ENCODE results near the gene CNIH4.
"Not testable (repeated sequence)": the region's sequence is repeated elsewhere in the genome, so short reads cannot be mapped to it uniquely, and the experiment has no call there.

CNIH4 gene

GRCh38 chr1:224333939-224334786 is 22.5 kb upstream of the CNIH4 start:
- TF ChIP-seq ZNF274 (IDR thresholded peaks at IDR 0.05; ENCODE audit: low read depth, low read length) (no peak), YY1 (IDR thresholded peaks at IDR 0.05; ENCODE audit: insufficient read depth, insufficient read length) (no peak), SUZ12 (IDR thresholded peaks at IDR 0.05; ENCODE audit: extremely low read depth, insufficient read depth, insufficient read length) (no peak)
- H3K9ac ChIP-seq (ENCODE audit: insufficient read length, low read depth): no peak overlapping the region
- no peak for DNase-seq (ENCODE audit: low read depth, low spot score)

GRCh38 chr1:224338150-224338838 is 18.4 kb upstream of the CNIH4 start:
- Histone ChIP-seq H3K36me3 (ENCODE audit: insufficient read depth, insufficient read length, low read length) (no peaks in the 10 kb centered on the region), H3K9me3 (ENCODE audit: insufficient read depth, low read length) (peaks cover 28% of the 10 kb centered on the region), H3K9ac (ENCODE audit: insufficient read length, low read depth) (no peak overlapping the region), H3K4me3 (ENCODE audit: insufficient read length, low read depth) (no peak overlapping the region), H3K4me1 (ENCODE audit: insufficient read depth, insufficient read length) (peaks cover 5% of the 10 kb centered on the region), H3K27me3 (ENCODE audit: insufficient read depth, insufficient read length) (no peaks in the 10 kb centered on the region)
- no peak for TF ChIP-seq ZNF274 (IDR thresholded peaks at IDR 0.05; ENCODE audit: low read depth, low read length)
- TF ChIP-seq SUZ12 (IDR thresholded peaks at IDR 0.05; ENCODE audit: extremely low read depth, insufficient read depth, insufficient read length): no peak
- TF ChIP-seq YY1 (IDR thresholded peaks at IDR 0.05; ENCODE audit: insufficient read depth, insufficient read length): no peak
- DNase-seq (ENCODE audit: low read depth, low spot score): no peak

More at GRCh38 chr1:224333939-224334786, 22.5 kb upstream of the CNIH4 start:
- no peaks in the 10 kb centered on the region for H3K36me3 ChIP-seq (ENCODE audit: insufficient read depth, insufficient read length, low read length)
- peaks cover 5% of the 10 kb centered on the region for H3K4me1 ChIP-seq (ENCODE audit: insufficient read depth, insufficient read length)
- no peaks in the 10 kb centered on the region for H3K27me3 ChIP-seq (ENCODE audit: insufficient read depth, insufficient read length)
- H3K9me3 ChIP-seq (ENCODE audit: insufficient read depth, low read length): peaks cover 13% of the 10 kb centered on the region
- no peak overlapping the region for H3K4me3 ChIP-seq (ENCODE audit: insufficient read length, low read depth)

- peaks cover 40% of the 10 kb centered on the region for H3K9me3 ChIP-seq (ENCODE audit: insufficient read depth, low read length)
- no peak overlapping the region for H3K4me3 ChIP-seq (ENCODE audit: insufficient read length, low read depth)
- peak overlapping the region; percentile 73 for H3K9ac ChIP-seq (ENCODE audit: insufficient read length, low read depth)
- H3K4me1 ChIP-seq (ENCODE audit: insufficient read depth, insufficient read length): peaks cover 5% of the 10 kb centered on the region
- TF ChIP-seq YY1 (IDR thresholded peaks at IDR 0.05; ENCODE audit: insufficient read depth, insufficient read length) (no peak), ZNF274 (IDR thresholded peaks at IDR 0.05; ENCODE audit: low read depth, low read length) (no peak), SUZ12 (IDR thresholded peaks at IDR 0.05; ENCODE audit: extremely low read depth, insufficient read depth, insufficient read length) (no peak)
- no peaks in the 10 kb centered on the region for H3K36me3 ChIP-seq (ENCODE audit: insufficient read depth, insufficient read length, low read length)
- H3K27me3 ChIP-seq (ENCODE audit: insufficient read depth, insufficient read length): no peaks in the 10 kb centered on the region
- no peak for DNase-seq (ENCODE audit: low read depth, low spot score)
Measured at GRCh38 chr1:224339442-224340033, 17.1 kb upstream of the CNIH4 start.

- peak overlapping the region; percentile 82 for H3K9ac ChIP-seq (ENCODE audit: insufficient read length, low read depth)
- not testable (repeated sequence) for H3K36me3 ChIP-seq (ENCODE audit: insufficient read depth, insufficient read length, low read length); H3K4me1 ChIP-seq (ENCODE audit: insufficient read depth, insufficient read length); H3K27me3 ChIP-seq (ENCODE audit: insufficient read depth, insufficient read length)
- H3K4me3 ChIP-seq (ENCODE audit: insufficient read length, low read depth): peak overlapping the region; percentile 27
- peak; percentile 78 for DNase-seq (ENCODE audit: low read depth, low spot score)
- H3K9me3 ChIP-seq (ENCODE audit: insufficient read depth, low read length): peaks cover 48% of the 10 kb centered on the region
Measured at GRCh38 chr1:224340453-224341384, 16.0 kb upstream of the CNIH4 start.

GRCh38 chr1:224343679-224344078 is 13.0 kb upstream of the CNIH4 start:
- DNase-seq (ENCODE audit: low read depth, low spot score): no peak
- Histone ChIP-seq H3K4me3 (ENCODE audit: insufficient read length, low read depth) (no peak overlapping the region), H3K36me3 (ENCODE audit: insufficient read depth, insufficient read length, low read length) (no peaks in the 10 kb centered on the region), H3K27me3 (ENCODE audit: insufficient read depth, insufficient read length) (no peaks in the 10 kb centered on the region), H3K4me1 (ENCODE audit: insufficient read depth, insufficient read length) (peaks cover 4% of the 10 kb centered on the region), H3K9ac (ENCODE audit: insufficient read length, low read depth) (no peak overlapping the region), H3K9me3 (ENCODE audit: insufficient read depth, low read length) (peaks cover 38% of the 10 kb centered on the region)
- no peak for TF ChIP-seq YY1 (IDR thresholded peaks at IDR 0.05; ENCODE audit: insufficient read depth, insufficient read length)
- TF ChIP-seq ZNF274 (IDR thresholded peaks at IDR 0.05; ENCODE audit: low read depth, low read length): no peak
- TF ChIP-seq SUZ12 (IDR thresholded peaks at IDR 0.05; ENCODE audit: extremely low read depth, insufficient read depth, insufficient read length): no peak

- TF ChIP-seq ZNF274 (IDR thresholded peaks at IDR 0.05; ENCODE audit: low read depth, low read length) (no peak), SUZ12 (IDR thresholded peaks at IDR 0.05; ENCODE audit: extremely low read depth, insufficient read depth, insufficient read length) (no peak), YY1 (IDR thresholded peaks at IDR 0.05; ENCODE audit: insufficient read depth, insufficient read length) (no peak)
Measured at GRCh38 chr1:224348137-224348536, 8.5 kb upstream of the CNIH4 start.

GRCh38 chr1:224349716-224350115 is 7.0 kb upstream of the CNIH4 start:
- H3K36me3 ChIP-seq (ENCODE audit: insufficient read depth, insufficient read length, low read length): not testable (repeated sequence)

More at GRCh38 chr1:224348137-224348536, 8.5 kb upstream of the CNIH4 start:
- Histone ChIP-seq H3K4me1 (ENCODE audit: insufficient read depth, insufficient read length) (no peaks in the 10 kb centered on the region), H3K9ac (ENCODE audit: insufficient read length, low read depth) (no peak overlapping the region), H3K4me3 (ENCODE audit: insufficient read length, low read depth) (no peak overlapping the region), H3K36me3 (ENCODE audit: insufficient read depth, insufficient read length, low read length) (no peaks in the 10 kb centered on the region), H3K27me3 (ENCODE audit: insufficient read depth, insufficient read length) (no peaks in the 10 kb centered on the region), H3K9me3 (ENCODE audit: insufficient read depth, low read length) (peaks cover 47% of the 10 kb centered on the region)
- no peak for DNase-seq (ENCODE audit: low read depth, low spot score)

GRCh38 chr1:224352436-224353085 is 4.1 kb upstream of the CNIH4 start:
- H3K36me3 ChIP-seq (ENCODE audit: insufficient read depth, insufficient read length, low read length); H3K4me1 ChIP-seq (ENCODE audit: insufficient read depth, insufficient read length); H3K27me3 ChIP-seq (ENCODE audit: insufficient read depth, insufficient read length); DNase-seq (ENCODE audit: low read depth, low spot score); H3K9ac ChIP-seq (ENCODE audit: insufficient read length, low read depth); H3K4me3 ChIP-seq (ENCODE audit: insufficient read length, low read depth): not testable (repeated sequence)
- peaks cover 25% of the 10 kb centered on the region for H3K9me3 ChIP-seq (ENCODE audit: insufficient read depth, low read length)

More at GRCh38 chr1:224349716-224350115, 7.0 kb upstream of the CNIH4 start:
- H3K9ac ChIP-seq (ENCODE audit: insufficient read length, low read depth); H3K4me3 ChIP-seq (ENCODE audit: insufficient read length, low read depth); DNase-seq (ENCODE audit: low read depth, low spot score); H3K27me3 ChIP-seq (ENCODE audit: insufficient read depth, insufficient read length); H3K4me1 ChIP-seq (ENCODE audit: insufficient read depth, insufficient read length): not testable (repeated sequence)
- H3K9me3 ChIP-seq (ENCODE audit: insufficient read depth, low read length): peaks cover 31% of the 10 kb centered on the region

All from NT2/D1 (cell line).